Heart left ventricle (tissue), 16 donors: ENCODE measurements around the gene NSMCE1. TPM values are rescaled to one million over a fixed set of nuclear protein-coding genes. Genes with fewer than 3 reads are reported as not detected.

Source experiments
- ATAC-seq, 4 donors: fragments of 200-7000 bp; cut with Tn5 transposase; one replicate each; pipeline ENCODE4 v1.9.1; 2020 to 2022; ENCODE audit warnings: moderate library complexity in 4 of 4, mild to moderate bottlenecking in 3 of 4, moderate number of reproducible peaks in 1 of 4
- DNase-seq, 5 donors: peaks; one replicate each; pipeline ENCODE4 v3.0.0-alpha.2; 2020
- H3K27ac ChIP-seq, 12 donors: fragments of 200-600 bp; sonication (generic) in 4 of 12; one replicate each; pipeline versions ENCODE4 v1.5.0 to v1.8.0; 2016 to 2022; ENCODE audit warnings: mild to moderate bottlenecking in 2 of 12
- H3K27me3 ChIP-seq, 9 donors: fragments of 200-600 bp; sonication (generic) in 2 of 9; one replicate each; pipeline versions ENCODE4 v1.5.1 to v1.8.0; 2016 to 2022; ENCODE audit warnings: mild to moderate bottlenecking in 3 of 9
- H3K36me3 ChIP-seq, 9 donors: fragments of 200-600 bp; sonication (generic) in 2 of 9; one replicate each; pipeline versions ENCODE4 v1.5.0 to v1.8.0; 2018 to 2022; ENCODE audit warnings: mild to moderate bottlenecking in 2 of 9
- H3K4me1 ChIP-seq, 12 donors: fragments of 200-600 bp; sonication (generic) in 4 of 12; one replicate each; pipeline versions ENCODE4 v1.5.0 to v1.8.0; 2016 to 2022; ENCODE audit warnings: mild to moderate bottlenecking in 3 of 12
- H3K4me3 ChIP-seq, 12 donors: fragments of 200-600 bp; sonication (generic) in 4 of 12; one replicate each; pipeline versions ENCODE4 v1.5.0 to v1.8.0; 2017 to 2022; ENCODE audit warnings: mild to moderate bottlenecking in 9 of 12, moderate library complexity in 4 of 12
- H3K9me3 ChIP-seq, 12 donors: fragments of 200-600 bp; sonication (generic) in 4 of 12; one replicate each; pipeline versions ENCODE4 v1.5.0 to v1.8.0; 2016 to 2022; ENCODE audit warnings: mild to moderate bottlenecking in 1 of 12
- POLR2A ChIP-seq, 2 donors: fragments of 450-650 bp; IDR thresholded peaks; one replicate each; pipeline ENCODE4 v1.6.1; 2017; ENCODE audit warnings: antibody characterized with exemption in 2 of 2, mild to moderate bottlenecking in 2 of 2, moderate library complexity in 2 of 2
- WGBS, 4 donors: extraction: QIAGEN DNeasy Blood & Tissue Kit in 2 of 4; methylation state at CpG; one replicate each; pipeline versions ENCODE4 v1.1.5 to v1.1.7; 2013 to 2018; 5-methylcytosine and 5-hydroxymethylcytosine counted together
- intact Hi-C, 10 donors: fragments of 100-400 bp; cut with DNase I; formaldehyde crosslinking; loops; one replicate each; pipeline versions ENCODE4 v1.11.1 to v1.14.2; 2022
- polyA plus RNA-seq, 2 donors: library from polyadenylated mRNA; stranded (reverse); fragments of 200-250 nt; gene quantifications; one replicate each; pipeline ENCODE4 v1.2.3, GENCODE V29; 2013
- total RNA-seq, 9 donors: library from RNA; depleted of rRNA in 2 of 9; stranded (reverse); fragments of >200 nt in 2 of 9; fragmentation: NEBNext Ultra II Directional in 3 of 9; extraction: Animal tissue kit (Norgen Biotek cat#: 25700) in 3 of 9; gene quantifications; one replicate each; pipeline versions ENCODE4 v1.1.0 to v1.2.4, GENCODE V29; 2016 to 2023
- TF ChIP-seq, protein P1 (sequence below), 12 donors: fragments of 200-600 bp; sonication (generic) in 4 of 12; IDR thresholded peaks; one replicate each; pipeline versions ENCODE4 v1.5.0 to v1.8.0; 2018 to 2022; ENCODE audit warnings: antibody characterized with exemption in 12 of 12, mild to moderate bottlenecking in 5 of 12
- donor health status: ischemic (EF 13 %, LVEDD 7.1; RV severe dilation, severe dysfunction).
- donor health status: healthy with polysubstance abuse.
- donor health status: DM: no; HTN: yes; CAD: no.
- donor health status: DM: no; HTN: no; CAD: no.
- donor health status: ischemic (EF 25% LVEDD 6.9; RV normal size, moderate dysfunction).
- donor health status: ischemic (EF 25% LVEDD 5.7; RV mildly dilated, moderate dysfunction).
- donor health status: healthy.
- donor health status: DM: yes; HTN: yes; CAD: no.
- donor health status: ischemic (EF 35%, LVEDD 5.7; RV mildly dilated, moderate dysfunction).
- donor health status: nonischemic (EF 11% LVEDD 7.7; RV severe dilation, severe dysfunction).
- donor health status: DM: yes; HTN: yes; CAD: no.
- donor health status: PGD.
- donor health status: ischemic (EF 29% LVEDD 5.4; RV normal size, mild dysfunction).
- donor health status: nonischemic (EF 23%, LVEDD 6.1; RV moderate dilation, normal function).

NSMCE1 gene
- total and polyA plus RNA-seq, 11 donors, result 29.6 to 48.7 (median 37.1) TPM

DNA sequence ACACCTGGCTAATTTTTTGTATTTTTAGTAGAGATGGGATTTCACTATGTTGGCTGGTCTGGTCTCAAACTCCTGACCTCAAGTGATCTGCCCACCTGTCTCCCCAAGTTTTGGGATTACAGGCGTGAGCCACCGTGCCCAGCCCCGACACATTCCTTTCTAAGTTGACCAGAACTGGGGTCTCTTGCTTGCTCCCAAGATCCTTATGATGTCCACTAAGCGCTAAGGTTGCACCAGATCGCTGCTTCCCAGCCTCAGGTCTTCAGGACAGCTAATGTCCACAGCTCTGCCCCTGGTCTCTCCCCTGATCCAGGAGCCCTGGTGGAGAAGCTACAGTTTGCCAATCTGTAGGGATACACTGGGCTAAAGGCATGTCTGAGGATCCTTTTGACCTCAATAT lies 29.5 kb downstream of the NSMCE1 start:
- Histone ChIP-seq H3K27ac (peak overlapping the region in 1 of 12 donors; percentile 91), H3K9me3 (no peaks in the 10 kb centered on the region), H3K27me3 (no peaks in the 10 kb centered on the region), H3K4me1 (peaks cover 2 to 86% (median 62%) of the 10 kb centered on the region in 12 donors), H3K4me3 (no peak overlapping the region), H3K36me3 (peaks cover 0 to 5% (median 0%) of the 10 kb centered on the region in 9 donors)
- intact Hi-C loops, result loop anchor here in 4 of 10 donors (5.0 to 10.0 kb wide), 3 partner anchors 73 to 128 kb away; partner anchors contain the start of gene IL4R (in 4 of the 4)
- DNase-seq (peak in 1 of 5 donors; percentile 13), ATAC-seq (no peak)
- WGBS, 4 donors, result 97 to 100% (median 99%) methylated on average over 5 of the region's 5 CpGs
- TF ChIP-seq POLR2A (IDR thresholded peaks at IDR 0.05), result no peak

DNA sequence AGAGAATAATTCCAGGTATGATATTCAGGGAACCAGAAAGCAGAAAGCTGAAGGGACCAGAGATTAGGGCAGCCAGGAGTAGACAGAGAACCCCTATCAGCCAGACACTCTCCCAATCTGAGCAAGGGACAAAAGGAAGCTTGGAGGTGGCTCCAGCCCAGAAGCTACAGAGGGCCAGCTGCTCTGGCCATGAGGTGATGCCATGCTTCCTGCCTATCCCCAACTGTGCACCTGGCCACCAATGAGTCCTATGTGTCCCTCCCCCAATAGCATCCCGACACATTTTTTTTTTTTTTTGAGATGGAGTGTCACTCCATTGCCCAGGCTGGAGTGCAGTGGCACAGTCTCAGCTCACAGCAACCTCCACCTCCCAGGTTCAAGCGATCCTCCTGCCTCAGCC lies 30.0 kb downstream of the NSMCE1 start:
- ATAC-seq, result no peak
- no peak for DNase-seq
- Histone ChIP-seq H3K27ac (peak overlapping the region in 3 of 12 donors; percentile 19 to 91 (median 30)), H3K9me3 (no peaks in the 10 kb centered on the region), H3K4me3 (no peak overlapping the region), H3K36me3 (peaks cover 0 to 10% (median 4%) of the 10 kb centered on the region in 9 donors), H3K4me1 (peaks cover 2 to 85% (median 60%) of the 10 kb centered on the region in 12 donors), H3K27me3 (no peaks in the 10 kb centered on the region)
- WGBS, 4 donors, result 86 to 92% (median 91%) methylated on average over 2 of the region's 2 CpGs
- intact Hi-C loops, result loop anchor here in 4 of 10 donors (5.0 to 10.0 kb wide), 3 partner anchors 74 to 129 kb away; partner anchors contain the start of gene IL4R (in 4 of the 4)
- TF ChIP-seq, protein P1, sequence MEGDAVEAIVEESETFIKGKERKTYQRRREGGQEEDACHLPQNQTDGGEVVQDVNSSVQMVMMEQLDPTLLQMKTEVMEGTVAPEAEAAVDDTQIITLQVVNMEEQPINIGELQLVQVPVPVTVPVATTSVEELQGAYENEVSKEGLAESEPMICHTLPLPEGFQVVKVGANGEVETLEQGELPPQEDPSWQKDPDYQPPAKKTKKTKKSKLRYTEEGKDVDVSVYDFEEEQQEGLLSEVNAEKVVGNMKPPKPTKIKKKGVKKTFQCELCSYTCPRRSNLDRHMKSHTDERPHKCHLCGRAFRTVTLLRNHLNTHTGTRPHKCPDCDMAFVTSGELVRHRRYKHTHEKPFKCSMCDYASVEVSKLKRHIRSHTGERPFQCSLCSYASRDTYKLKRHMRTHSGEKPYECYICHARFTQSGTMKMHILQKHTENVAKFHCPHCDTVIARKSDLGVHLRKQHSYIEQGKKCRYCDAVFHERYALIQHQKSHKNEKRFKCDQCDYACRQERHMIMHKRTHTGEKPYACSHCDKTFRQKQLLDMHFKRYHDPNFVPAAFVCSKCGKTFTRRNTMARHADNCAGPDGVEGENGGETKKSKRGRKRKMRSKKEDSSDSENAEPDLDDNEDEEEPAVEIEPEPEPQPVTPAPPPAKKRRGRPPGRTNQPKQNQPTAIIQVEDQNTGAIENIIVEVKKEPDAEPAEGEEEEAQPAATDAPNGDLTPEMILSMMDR (IDR thresholded peaks at IDR 0.05), result no peak
- TF ChIP-seq POLR2A (IDR thresholded peaks at IDR 0.05), result no peak

DNA sequence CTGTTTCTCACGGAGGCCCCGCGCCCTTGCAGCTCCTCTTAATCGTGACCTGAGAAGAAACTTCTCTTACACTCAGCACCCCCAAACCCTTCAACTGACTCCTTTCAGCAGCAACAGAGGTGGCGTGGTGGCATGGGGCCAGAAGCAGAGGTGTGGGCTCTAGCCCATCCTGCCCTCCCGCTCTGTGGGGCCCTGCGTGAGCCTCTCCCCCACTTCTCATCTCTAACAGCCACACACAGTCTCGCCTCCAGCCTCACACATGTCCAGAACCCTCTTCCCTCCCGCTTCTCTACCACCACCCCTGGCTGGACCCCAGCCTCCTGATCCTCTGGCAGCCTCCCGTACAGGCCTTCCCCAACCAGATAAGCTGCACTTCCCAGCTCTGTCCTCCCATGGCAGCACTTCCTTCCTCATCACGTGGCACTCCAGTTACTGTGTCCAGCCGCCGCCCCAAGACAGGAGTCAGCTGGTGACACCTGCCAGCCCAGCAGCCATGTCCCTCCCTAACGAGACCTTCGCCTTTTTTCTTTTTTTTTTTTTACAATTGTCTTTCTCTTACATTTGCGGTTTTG lies 30.5 kb downstream of the NSMCE1 start:
- H3K4me1 ChIP-seq, result peaks cover 2 to 80% (median 55%) of the 10 kb centered on the region in 12 donors
- H3K27me3 ChIP-seq, result no peaks in the 10 kb centered on the region
- H3K36me3 ChIP-seq, result peaks cover 0 to 15% (median 7%) of the 10 kb centered on the region in 9 donors
- intact Hi-C loops, result loop anchor here in 4 of 10 donors (5.0 to 10.0 kb wide), 3 partner anchors 74 to 129 kb away; partner anchors contain the start of gene IL4R (in 4 of the 4)
- peak overlapping the region in 1 of 12 donors; percentile 23 for H3K4me3 ChIP-seq
- TF ChIP-seq, protein P1 (IDR thresholded peaks at IDR 0.05), result no peak
- no peak for TF ChIP-seq POLR2A (IDR thresholded peaks at IDR 0.05)
- H3K27ac ChIP-seq, result peak overlapping the region in 10 of 12 donors; percentile 12 to 91 (median 44)
- ATAC-seq (peak in 2 of 4 donors; percentile 21 to 28), DNase-seq (peak in 3 of 5 donors; percentile 37 to 61 (median 47))
- no peaks in the 10 kb centered on the region for H3K9me3 ChIP-seq
- WGBS, 4 donors, result 68 to 72% (median 70%) methylated on average over 16 of the region's 16 CpGs

DNA sequence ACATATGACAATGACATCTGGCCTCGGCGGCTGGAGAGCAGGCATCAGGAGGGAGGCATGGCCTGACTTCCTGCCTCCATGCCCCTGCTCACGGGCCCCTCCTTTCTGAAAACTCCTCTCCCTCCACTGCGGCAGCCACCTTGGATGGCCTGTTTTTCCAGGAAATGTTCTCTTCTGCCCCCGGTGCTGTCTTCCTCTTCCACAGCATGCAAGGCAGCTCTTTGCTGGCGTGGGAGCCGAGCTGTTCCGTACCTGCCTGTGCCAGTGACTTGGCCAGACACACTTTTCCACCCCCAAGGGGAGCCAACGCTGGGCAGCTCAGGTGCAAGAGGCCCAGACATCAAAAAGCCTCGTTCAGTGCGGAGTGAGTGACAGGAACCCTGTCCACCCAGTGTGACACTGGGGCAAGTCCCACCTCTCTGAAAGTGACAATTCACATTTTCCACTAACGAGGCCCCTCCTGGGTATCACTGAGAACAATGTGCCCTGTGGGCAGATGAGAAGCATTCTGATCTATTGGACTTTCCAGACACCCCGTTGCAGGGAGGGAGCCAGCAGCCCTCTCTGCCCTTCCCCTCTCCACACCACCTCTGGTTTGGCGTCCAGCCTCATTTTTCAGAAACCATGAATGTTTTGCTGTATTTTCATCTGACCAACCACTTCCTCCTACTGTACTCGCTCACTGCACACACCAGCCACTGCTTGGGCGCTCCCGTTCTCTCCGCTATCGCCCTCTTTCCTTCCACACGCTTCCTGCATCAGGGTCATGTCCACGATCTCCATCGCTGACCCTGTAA lies 31.2 kb downstream of the NSMCE1 start:
- intact Hi-C loops, result loop anchor here in 4 of 10 donors (5.0 to 10.0 kb wide), 3 partner anchors 75 to 130 kb away; partner anchors contain the start of gene IL4R (in 4 of the 4)

More for the DNA sequence above, 31.2 kb downstream of the NSMCE1 start:
- ATAC-seq (peak in 2 of 4 donors; percentile 14 to 23), DNase-seq (peak in 2 of 5 donors; percentile 33 to 38)
- H3K36me3 ChIP-seq, result peaks cover 0 to 22% (median 14%) of the 10 kb centered on the region in 9 donors
- peaks cover 2 to 76% (median 49%) of the 10 kb centered on the region in 12 donors for H3K4me1 ChIP-seq
- no peak for TF ChIP-seq POLR2A (IDR thresholded peaks at IDR 0.05)
- TF ChIP-seq, protein P1 (IDR thresholded peaks at IDR 0.05), result no peak
- H3K9me3 ChIP-seq, result no peaks in the 10 kb centered on the region
- WGBS, 4 donors, result 59 to 72% (median 65%) methylated on average over 21 to 22 of the region's 22 CpGs
- H3K27me3 ChIP-seq, result no peaks in the 10 kb centered on the region
- H3K4me3 ChIP-seq, result peak overlapping the region in 1 of 12 donors; percentile 23
- H3K27ac ChIP-seq, result peak overlapping the region in 11 of 12 donors; percentile 1 to 91 (median 30)
